HG03469 (cell line): Measurements from ENCODE around the gene DGUOK.

Experiments used
- ATAC-seq: cut with Tn5 transposase; IDR thresholded peaks from one replicate; pipeline ENCODE4 v1.9.1; 2021; ENCODE audit warnings: mild to moderate bottlenecking, moderate library complexity, moderate number of reproducible peaks; ENCODE audit not compliant: unreplicated experiment

Gene DGUOK

GRCh38 chr2:73977466-73977865 is 50.8 kb downstream of the DGUOK start:
- no peak for ATAC-seq

DNA sequence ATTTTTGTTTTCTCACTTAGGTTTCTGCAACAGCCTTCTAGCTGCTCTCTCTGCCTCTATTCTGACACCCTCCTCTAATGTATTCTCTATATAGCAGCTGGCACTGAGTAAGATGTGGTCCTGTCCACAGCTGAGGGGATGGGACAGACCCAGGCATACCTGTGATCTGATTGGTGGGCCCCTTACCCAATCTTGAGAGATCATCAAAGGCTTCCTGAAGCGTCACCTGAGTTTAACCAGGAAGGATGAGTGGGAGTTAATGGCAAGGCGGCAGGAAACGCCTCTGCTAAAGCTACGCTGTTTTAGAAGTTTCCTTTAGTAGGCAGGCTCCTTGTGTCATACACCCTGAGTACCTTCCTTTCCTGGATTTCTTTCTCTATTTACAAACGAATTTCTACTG is 52.3 kb downstream of the DGUOK start:
- ATAC-seq = no peak

GRCh38 chr2:73979686-73980085 is 53.0 kb downstream of the DGUOK start:
- no peak for ATAC-seq

DNA sequence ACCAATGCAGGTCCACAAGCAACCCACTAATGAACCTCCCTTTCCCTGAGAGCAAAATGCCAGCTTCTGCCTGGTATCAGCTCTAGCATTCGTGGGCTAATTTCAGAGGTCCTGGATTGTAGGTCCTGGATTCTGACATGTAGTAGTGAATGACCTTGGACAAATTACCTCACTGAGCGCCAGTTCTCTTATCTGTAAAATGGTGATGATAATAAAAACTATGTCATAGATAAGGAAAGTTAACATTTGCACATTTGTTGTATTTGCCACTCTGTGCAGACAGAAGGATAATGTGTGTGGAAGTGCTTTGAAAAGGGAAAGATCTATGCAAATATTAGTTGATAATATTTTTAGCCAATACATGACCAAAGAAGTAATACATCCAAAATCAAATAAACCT is 53.9 kb downstream of the DGUOK start:
- ATAC-seq = no peak

- ATAC-seq = no peak
These were observed 54.7 kb downstream of the DGUOK start for GRCh38 chr2:73981081-73982001.

GRCh38 chr2:73982140-73982617 is 55.5 kb downstream of the DGUOK start:
- ATAC-seq = no peak

- no peak for ATAC-seq
These were observed 56.9 kb downstream of the DGUOK start for GRCh38 chr2:73983322-73984202.

DNA sequence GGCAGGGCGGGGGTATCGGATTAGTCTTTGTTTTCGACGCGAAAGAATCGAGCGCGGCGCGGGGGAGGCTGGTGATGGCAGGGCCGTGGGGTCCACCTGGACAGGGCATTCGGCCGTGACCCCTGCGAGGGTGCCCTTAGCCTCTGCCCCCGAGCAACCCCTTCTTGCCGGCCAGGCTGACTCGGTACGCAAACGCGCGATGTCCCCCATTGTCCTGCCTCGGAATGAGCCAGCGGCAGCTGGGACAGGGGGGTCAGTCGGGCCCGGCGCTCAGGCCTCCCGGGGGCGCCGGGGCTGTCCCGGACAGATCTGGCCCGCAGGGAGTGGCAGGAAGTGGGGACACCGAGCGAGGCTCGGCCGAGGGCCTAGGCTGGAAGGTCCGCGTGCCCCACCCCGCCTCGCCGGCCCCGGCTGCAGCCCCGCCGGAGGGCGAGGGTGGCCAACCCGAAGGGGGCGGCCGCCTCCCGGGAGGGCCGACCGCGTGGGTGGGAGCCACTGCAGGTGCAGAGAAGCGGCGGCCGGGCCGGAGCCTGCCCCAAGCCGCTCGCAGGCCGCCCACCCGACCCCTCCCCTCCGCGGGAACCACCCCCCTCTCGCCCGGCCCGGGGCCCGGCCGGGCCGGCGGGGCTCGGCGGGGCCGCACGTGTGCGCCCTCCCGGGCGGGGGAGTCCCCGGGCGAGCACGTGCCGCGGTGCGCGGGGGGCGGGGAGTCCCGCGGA is 57.7 kb downstream of the DGUOK start, which contains the start of gene TET3:
Gene TET3 (plus strand): TSS at position 708 of the 719 bp plus-strand sequence. CDS start 1,494 bp downstream, outside the sequence.
- no peak for ATAC-seq

GRCh38 chr2:73984922-73985307 is 58.2 kb downstream of the DGUOK start:
- ATAC-seq = no peak

GRCh38 chr2:73985308-73986084 is 58.8 kb downstream of the DGUOK start:
- no peak for ATAC-seq

GRCh38 chr2:73986085-73986681 is 59.5 kb downstream of the DGUOK start:
- no peak for ATAC-seq

GRCh38 chr2:73987109-73987947 is 60.6 kb downstream of the DGUOK start:
- no peak for ATAC-seq

GRCh38 chr2:73987948-73988700 is 61.4 kb downstream of the DGUOK start:
- no peak for ATAC-seq

- no peak for ATAC-seq
These were observed 63.3 kb downstream of the DGUOK start for GRCh38 chr2:73989972-73990371.

DNA sequence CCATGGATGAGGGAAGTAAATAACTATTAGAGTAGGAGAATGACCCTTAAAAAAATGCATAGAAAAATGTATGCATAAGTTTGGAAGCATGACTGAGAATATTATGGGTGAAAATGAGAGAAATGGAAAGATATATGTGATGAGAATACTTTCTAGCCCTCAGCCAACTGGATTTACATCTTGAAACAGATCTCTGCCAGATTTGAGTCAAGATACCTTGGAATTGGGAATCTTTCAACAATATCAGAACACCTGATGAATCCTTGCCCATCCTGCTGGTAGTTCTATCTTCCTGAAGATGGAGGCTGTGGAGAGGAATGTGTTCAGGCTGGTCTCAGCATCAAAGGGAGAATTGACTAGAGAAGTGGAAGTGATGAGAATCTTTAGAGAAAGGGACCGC is 63.9 kb downstream of the DGUOK start:
- no peak for ATAC-seq

GRCh38 chr2:73992036-73992435 is 65.4 kb downstream of the DGUOK start:
- ATAC-seq = no peak

- no peak for ATAC-seq
These were observed 66.7 kb downstream of the DGUOK start for GRCh38 chr2:73993376-73993775.

DNA sequence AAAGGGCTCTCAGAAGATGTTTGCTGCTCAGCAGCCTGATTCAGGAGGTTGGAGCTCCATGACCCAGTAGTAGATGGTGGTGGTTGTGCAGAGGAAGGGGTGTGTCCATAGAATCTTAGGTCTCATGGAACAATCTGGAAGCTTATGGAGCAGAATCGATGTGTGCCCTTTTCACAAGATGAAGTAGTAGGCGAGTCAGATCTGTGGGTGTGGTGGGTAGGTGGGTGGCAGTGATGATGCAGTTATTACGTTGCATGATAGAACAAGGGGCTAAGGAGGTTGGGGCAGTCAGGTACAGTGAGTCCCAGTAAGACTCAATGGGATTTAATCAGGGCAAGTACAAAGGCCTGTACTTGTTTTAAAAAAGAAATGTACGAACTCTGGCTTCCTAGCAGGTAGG is 67.1 kb downstream of the DGUOK start:
- ATAC-seq = no peak
